Mesothelial cell of epicardium (in vitro differentiated cells): ENCODE measurements around the gene MND1. TPM values are rescaled to one million over a fixed set of nuclear protein-coding genes. Genes with fewer than 3 reads are reported as not detected.

Experiments used
- DNase-seq, 2 experiments: peaks; one replicate each; pipeline ENCODE4 v3.0.0; 2021; ENCODE audit warnings: low spot score in 2 of 2; ENCODE audit not compliant: unreplicated experiment in 2 of 2
- H3K27ac Mint-ChIP-seq: 2 replicates; pipeline ENCODE4 v1.8.0; 2021; ENCODE audit warnings: mixed read lengths
- H3K27me3 Mint-ChIP-seq: 2 replicates; pipeline ENCODE4 v1.8.0; 2021; ENCODE audit warnings: low read depth, mixed read lengths
- H3K36me3 Mint-ChIP-seq: 2 replicates; pipeline ENCODE4 v1.8.0; 2021; ENCODE audit warnings: mixed read lengths
- H3K4me1 Mint-ChIP-seq: 2 replicates; pipeline ENCODE4 v1.8.0; 2021; ENCODE audit warnings: mixed read lengths
- H3K4me3 Mint-ChIP-seq: 2 replicates; pipeline ENCODE4 v1.8.0; 2021; ENCODE audit warnings: mild to moderate bottlenecking, moderate library complexity, mixed read lengths
- H3K9me3 Mint-ChIP-seq: 2 replicates; pipeline ENCODE4 v1.8.0; 2021; ENCODE audit warnings: mixed read lengths
- CTCF ChIP-seq: fragments of 200-600 bp; sonication (generic); IDR thresholded peaks from one replicate; pipeline ENCODE4 v1.5.0; 2021; ENCODE audit warnings: antibody characterized with exemption; ENCODE audit not compliant: unreplicated experiment
- total RNA-seq: library from RNA; stranded (reverse); gene quantifications from 3 replicates; pipeline ENCODE4 v1.2.1, GENCODE V29; 2021

MND1 gene
- total RNA-seq, 1 donor from 2014 or later: 9.1 TPM

GRCh38 chr4:153348006-153348405, 3.5 kb downstream of the MND1 start:
- Mint-ChIP-seq H3K4me1 (peaks cover 30% of the 10 kb centered on the region), H3K4me3 (no peak overlapping the region), H3K9me3 (no peaks in the 10 kb centered on the region), H3K36me3 (no peaks in the 10 kb centered on the region), H3K27ac (no peak overlapping the region), H3K27me3 (no peaks in the 10 kb centered on the region)
- no peak for DNase-seq
- no peak for TF ChIP-seq CTCF

GRCh38 chr4:153349206-153349805, 4.8 kb downstream of the MND1 start:
- Mint-ChIP-seq H3K4me1 (peaks cover 30% of the 10 kb centered on the region), H3K4me3 (no peak overlapping the region), H3K36me3 (no peaks in the 10 kb centered on the region), H3K27me3 (no peaks in the 10 kb centered on the region), H3K27ac (no peak overlapping the region), H3K9me3 (no peaks in the 10 kb centered on the region)
- DNase-seq: no peak
- TF ChIP-seq CTCF: no peak

- Mint-ChIP-seq H3K4me1 (peaks cover 6% of the 10 kb centered on the region), H3K4me3 (no peak overlapping the region), H3K9me3 (peaks cover 16% of the 10 kb centered on the region), H3K27me3 (no peaks in the 10 kb centered on the region), H3K36me3 (peaks cover 21% of the 10 kb centered on the region), H3K27ac (peak overlapping the region; percentile 59)
- DNase-seq: no peak
- no peak for TF ChIP-seq CTCF
Measured at GRCh38 chr4:153362184-153362583, 17.7 kb downstream of the MND1 start.

- no peak for TF ChIP-seq CTCF
- peaks cover 23% of the 10 kb centered on the region for H3K36me3 Mint-ChIP-seq
- peaks cover 6% of the 10 kb centered on the region for H3K4me1 Mint-ChIP-seq
- H3K4me3 Mint-ChIP-seq: no peak overlapping the region
- no peak overlapping the region for H3K27ac Mint-ChIP-seq
- DNase-seq: no peak
- peaks cover 16% of the 10 kb centered on the region for H3K9me3 Mint-ChIP-seq
- H3K27me3 Mint-ChIP-seq: no peaks in the 10 kb centered on the region
Measured at GRCh38 chr4:153364061-153364460, 19.6 kb downstream of the MND1 start.

- Mint-ChIP-seq H3K4me1 (peaks cover 6% of the 10 kb centered on the region), H3K27ac (no peak overlapping the region), H3K27me3 (no peaks in the 10 kb centered on the region), H3K4me3 (no peak overlapping the region), H3K9me3 (peaks cover 16% of the 10 kb centered on the region), H3K36me3 (peaks cover 20% of the 10 kb centered on the region)
- DNase-seq: no peak
- no peak for TF ChIP-seq CTCF
Measured at GRCh38 chr4:153365003-153365402, 20.5 kb downstream of the MND1 start.

- no peak for DNase-seq
- peaks cover 28% of the 10 kb centered on the region for H3K36me3 Mint-ChIP-seq
- no peaks in the 10 kb centered on the region for H3K27me3 Mint-ChIP-seq
- no peak overlapping the region for H3K4me3 Mint-ChIP-seq
- peaks cover 23% of the 10 kb centered on the region for H3K9me3 Mint-ChIP-seq
- peaks cover 5% of the 10 kb centered on the region for H3K4me1 Mint-ChIP-seq
- no peak overlapping the region for H3K27ac Mint-ChIP-seq
- TF ChIP-seq CTCF: no peak
Measured at GRCh38 chr4:153366486-153366885, 22.0 kb downstream of the MND1 start.
